ENCODE results near the gene NR2C2. TPM values are rescaled to one million over a fixed set of nuclear protein-coding genes. Genes with fewer than 3 reads are reported as not detected.

Gene NR2C2
- total RNA-seq, 2 experiments from 2014 or later: 47.1 to 47.4 TPM

GRCh38 chr3:14957153-14957552, 9.8 kb downstream of the NR2C2 start:
- DNase-seq: no peak
- no peak for TF ChIP-seq CTCF (IDR thresholded peaks at IDR 0.05)
- no peaks in the 10 kb centered on the region for H3K27me3 Mint-ChIP-seq
- CTCF ChIA-PET: interaction anchor here (0.9 to 1.8 kb wide), 6 partner anchors 8 to 94 kb away, joined by 3 to 4 read pairs (median 3); no protein-coding TSS in a partner anchor
- no peak overlapping the region for H3K27ac Mint-ChIP-seq
- intact Hi-C loops (cut with micrococcal nuclease): no loop called here
- POLR2A ChIA-PET: interaction anchor here (2.2 kb wide), 1 partner anchor 10 kb away, joined by 9 read pairs; the partner anchor contains the start of gene NR2C2
- H3K36me3 Mint-ChIP-seq (ENCODE audit: low read depth): peaks cover 14% of the 10 kb centered on the region
- H3K9me3 Mint-ChIP-seq: no peaks in the 10 kb centered on the region
- no peak overlapping the region for H3K4me3 Mint-ChIP-seq
- ATAC-seq: no peak
- H3K4me1 Mint-ChIP-seq (ENCODE audit: low read depth): peaks cover 60% of the 10 kb centered on the region

DNA sequence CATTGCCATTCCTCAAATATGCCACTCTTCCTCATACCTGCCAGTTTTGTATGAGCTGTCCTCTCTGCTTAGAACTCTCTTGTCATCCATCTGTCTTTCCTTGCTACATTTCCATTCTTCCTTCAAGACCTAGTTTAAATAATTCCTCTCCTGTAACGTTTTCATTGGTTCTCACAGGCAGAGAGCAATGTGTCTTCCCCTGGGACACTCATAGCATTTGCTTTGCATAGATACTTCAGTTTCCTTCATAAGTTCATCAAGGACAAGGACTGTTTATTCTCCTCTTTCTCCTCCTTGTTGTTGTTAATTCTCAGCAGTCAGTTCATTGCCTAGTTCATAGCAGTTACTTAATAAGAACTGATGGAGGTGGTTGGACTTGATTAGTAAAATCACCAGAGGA, 10.5 kb downstream of the NR2C2 start:
- Mint-ChIP-seq H3K4me1 (ENCODE audit: low read depth) (peaks cover 59% of the 10 kb centered on the region), H3K27ac (peak overlapping the region; percentile 27), H3K27me3 (no peaks in the 10 kb centered on the region), H3K36me3 (ENCODE audit: low read depth) (peaks cover 15% of the 10 kb centered on the region), H3K9me3 (no peaks in the 10 kb centered on the region), H3K4me3 (no peak overlapping the region)
- DNase-seq: no peak
- ChIA-PET POLR2A (interaction anchor here (0.8 to 2.2 kb wide), 2 partner anchors 9 to 11 kb away, joined by 3 to 9 read pairs; partner anchors contain the start of gene NR2C2), CTCF (interaction anchor here (1.2 to 1.8 kb wide), 2 partner anchors 8 to 37 kb away, joined by 3 to 4 read pairs; no protein-coding TSS in a partner anchor)
- ATAC-seq: no peak
- intact Hi-C loops (cut with micrococcal nuclease): no loop called here
- no peak for TF ChIP-seq CTCF (IDR thresholded peaks at IDR 0.05)

GRCh38 chr3:14959359-14959943, 12.1 kb downstream of the NR2C2 start:
- intact Hi-C loops (cut with micrococcal nuclease): no loop called here
- CTCF ChIA-PET: no interaction called here

GRCh38 chr3:14962762-14963161, 15.4 kb downstream of the NR2C2 start:
- Mint-ChIP-seq H3K27me3 (no peaks in the 10 kb centered on the region), H3K36me3 (ENCODE audit: low read depth) (peaks cover 32% of the 10 kb centered on the region), H3K4me3 (no peak overlapping the region), H3K9me3 (no peaks in the 10 kb centered on the region), H3K27ac (no peak overlapping the region), H3K4me1 (ENCODE audit: low read depth) (peaks cover 30% of the 10 kb centered on the region)
- ATAC-seq: no peak
- no peak for TF ChIP-seq CTCF (IDR thresholded peaks at IDR 0.05)
- CTCF ChIA-PET: no interaction called here
- POLR2A ChIA-PET: interaction anchor here (1.3 kb wide), 1 partner anchor 16 kb away, joined by 3 read pairs; the partner anchor contains the start of gene NR2C2
- DNase-seq: no peak
- intact Hi-C loops (cut with micrococcal nuclease): no loop called here

More at GRCh38 chr3:14959359-14959943, 12.1 kb downstream of the NR2C2 start:
- POLR2A ChIA-PET: interaction anchor here (1.1 to 2.2 kb wide), 2 partner anchors 9 to 13 kb away, joined by 4 to 9 read pairs; partner anchors contain the start of gene NR2C2
- H3K36me3 Mint-ChIP-seq (ENCODE audit: low read depth): peaks cover 15% of the 10 kb centered on the region
- ATAC-seq: peak; percentile 77
- no peak for TF ChIP-seq CTCF (IDR thresholded peaks at IDR 0.05)
- H3K4me1 Mint-ChIP-seq (ENCODE audit: low read depth): peaks cover 56% of the 10 kb centered on the region
- peak overlapping the region; percentile 89 for H3K27ac Mint-ChIP-seq
- H3K9me3 Mint-ChIP-seq: no peaks in the 10 kb centered on the region
- DNase-seq: peak; percentile 27
- no peaks in the 10 kb centered on the region for H3K27me3 Mint-ChIP-seq
- peak overlapping the region; percentile 76 for H3K4me3 Mint-ChIP-seq

GRCh38 chr3:14967285-14967684, 19.9 kb downstream of the NR2C2 start:
- CTCF ChIA-PET: interaction anchor here (1.6 to 1.7 kb wide), 2 partner anchors 44 to 46 kb away, joined by 3 to 4 read pairs; no protein-coding TSS in a partner anchor
- POLR2A ChIA-PET: no interaction called here

More at GRCh38 chr3:14967285-14967684, 19.9 kb downstream of the NR2C2 start:
- Mint-ChIP-seq H3K27me3 (no peaks in the 10 kb centered on the region), H3K4me1 (ENCODE audit: low read depth) (peaks cover 10% of the 10 kb centered on the region), H3K4me3 (no peak overlapping the region), H3K27ac (no peak overlapping the region), H3K9me3 (peaks cover 1% of the 10 kb centered on the region), H3K36me3 (ENCODE audit: low read depth) (peaks cover 33% of the 10 kb centered on the region)
- intact Hi-C loops (cut with micrococcal nuclease): no loop called here
- ATAC-seq (no peak), DNase-seq (no peak)
- TF ChIP-seq CTCF (IDR thresholded peaks at IDR 0.05): no peak

Data from activated CD8-positive, alpha-beta T cell treated with anti-CD3 and anti-CD28 coated beads for 36 hours (primary cell).